ENCODE data around the gene VWA5B1.

Gene VWA5B1

GRCh38 chr1:20381961-20382360 lies 91.3 kb downstream of the VWA5B1 start:
- TF ChIP-seq, protein P1, sequence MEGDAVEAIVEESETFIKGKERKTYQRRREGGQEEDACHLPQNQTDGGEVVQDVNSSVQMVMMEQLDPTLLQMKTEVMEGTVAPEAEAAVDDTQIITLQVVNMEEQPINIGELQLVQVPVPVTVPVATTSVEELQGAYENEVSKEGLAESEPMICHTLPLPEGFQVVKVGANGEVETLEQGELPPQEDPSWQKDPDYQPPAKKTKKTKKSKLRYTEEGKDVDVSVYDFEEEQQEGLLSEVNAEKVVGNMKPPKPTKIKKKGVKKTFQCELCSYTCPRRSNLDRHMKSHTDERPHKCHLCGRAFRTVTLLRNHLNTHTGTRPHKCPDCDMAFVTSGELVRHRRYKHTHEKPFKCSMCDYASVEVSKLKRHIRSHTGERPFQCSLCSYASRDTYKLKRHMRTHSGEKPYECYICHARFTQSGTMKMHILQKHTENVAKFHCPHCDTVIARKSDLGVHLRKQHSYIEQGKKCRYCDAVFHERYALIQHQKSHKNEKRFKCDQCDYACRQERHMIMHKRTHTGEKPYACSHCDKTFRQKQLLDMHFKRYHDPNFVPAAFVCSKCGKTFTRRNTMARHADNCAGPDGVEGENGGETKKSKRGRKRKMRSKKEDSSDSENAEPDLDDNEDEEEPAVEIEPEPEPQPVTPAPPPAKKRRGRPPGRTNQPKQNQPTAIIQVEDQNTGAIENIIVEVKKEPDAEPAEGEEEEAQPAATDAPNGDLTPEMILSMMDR (conservative IDR thresholded peaks at IDR 0.05): no peak
- no peak for TF ChIP-seq ZFX (IDR thresholded peaks at IDR 0.05)
- no peak overlapping the region for H3K27ac ChIP-seq

GRCh38 chr1:20382711-20383110 lies 92.0 kb downstream of the VWA5B1 start:
- no peak for TF ChIP-seq ZFX (IDR thresholded peaks at IDR 0.05)
- TF ChIP-seq, protein P1 (conservative IDR thresholded peaks at IDR 0.05): no peak
- H3K27ac ChIP-seq: no peak overlapping the region

DNA sequence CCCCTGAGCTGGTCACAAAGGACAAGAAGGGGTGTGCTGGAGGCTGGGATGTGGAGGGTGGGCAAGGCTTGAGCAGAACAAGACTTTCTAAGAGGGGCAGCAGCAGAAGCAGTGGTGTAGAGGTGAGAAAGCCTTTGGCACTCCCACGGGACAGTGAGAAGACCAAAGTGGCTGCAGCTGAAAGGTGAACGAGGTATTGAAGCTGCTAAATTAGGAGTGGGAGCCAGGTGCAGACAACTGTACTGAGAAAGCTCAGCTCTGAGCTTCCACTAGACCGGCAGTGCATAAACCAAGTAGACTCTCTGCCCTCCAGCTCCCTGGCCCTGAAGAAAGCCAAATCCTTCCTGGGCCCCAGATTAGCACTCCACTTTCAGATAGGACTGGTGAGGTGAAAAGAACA lies 93.0 kb downstream of the VWA5B1 start:
- H3K27ac ChIP-seq: no peak overlapping the region
- no peak for TF ChIP-seq ZFX (IDR thresholded peaks at IDR 0.05)
- TF ChIP-seq, protein P1 (conservative IDR thresholded peaks at IDR 0.05): no peak

DNA sequence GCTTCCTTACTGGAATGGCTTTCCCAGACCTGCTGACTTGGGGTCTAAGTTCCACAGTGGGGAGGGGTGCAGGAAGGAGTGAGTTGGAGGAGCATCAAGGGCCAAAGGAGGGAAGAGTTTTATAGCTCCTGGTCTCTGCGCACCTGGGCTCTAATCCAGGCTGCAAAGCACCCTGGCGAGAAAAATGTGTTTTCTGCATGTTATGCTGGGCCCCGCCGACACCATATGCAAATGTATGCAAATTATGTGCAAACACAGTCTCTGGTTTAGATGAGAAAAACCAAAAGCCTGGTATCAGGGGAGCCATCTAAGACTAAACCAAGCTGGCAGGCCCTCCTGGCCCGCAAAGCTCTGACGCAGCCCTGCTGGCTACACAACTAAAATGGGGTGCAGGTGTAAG lies 95.0 kb downstream of the VWA5B1 start:
- H3K27ac ChIP-seq: no peak overlapping the region
- TF ChIP-seq, protein P1 (conservative IDR thresholded peaks at IDR 0.05): no peak
- TF ChIP-seq ZFX (IDR thresholded peaks at IDR 0.05): no peak

- no peak overlapping the region for H3K27ac ChIP-seq
- TF ChIP-seq, protein P1 (conservative IDR thresholded peaks at IDR 0.05): no peak
- no peak for TF ChIP-seq ZFX (IDR thresholded peaks at IDR 0.05)
These were observed 95.8 kb downstream of the VWA5B1 start for GRCh38 chr1:20386323-20387081.

DNA sequence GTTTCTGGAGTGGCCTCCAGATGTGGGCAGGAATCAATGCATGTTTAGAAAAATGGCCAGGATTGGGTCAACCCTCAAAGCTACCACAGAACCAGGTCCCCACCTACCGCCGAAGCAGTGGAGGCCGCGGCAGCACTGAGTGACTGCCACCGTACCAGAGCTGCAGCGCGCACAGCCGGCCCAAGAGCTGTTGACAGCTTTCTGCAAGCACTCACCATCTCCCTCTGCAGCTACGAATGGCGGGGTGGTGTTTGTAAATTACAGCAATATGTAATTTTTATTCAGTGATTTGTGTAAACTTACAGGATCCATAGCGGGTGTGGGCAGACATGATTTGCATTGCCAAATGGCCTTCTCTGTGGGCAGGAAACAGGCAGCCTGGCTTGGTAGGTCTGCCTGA lies 98.9 kb downstream of the VWA5B1 start:
- no peak for TF ChIP-seq ZFX (IDR thresholded peaks at IDR 0.05)
- TF ChIP-seq, protein P1 (conservative IDR thresholded peaks at IDR 0.05): no peak
- no peak overlapping the region for H3K27ac ChIP-seq

- TF ChIP-seq ZFX (IDR thresholded peaks at IDR 0.05): no peak
- TF ChIP-seq, protein P1 (conservative IDR thresholded peaks at IDR 0.05): no peak
- no peak overlapping the region for H3K27ac ChIP-seq
These were observed 100.1 kb downstream of the VWA5B1 start for GRCh38 chr1:20390589-20391331.
